ENCODE results near the gene SCUBE2.

SCUBE2 gene

DNA sequence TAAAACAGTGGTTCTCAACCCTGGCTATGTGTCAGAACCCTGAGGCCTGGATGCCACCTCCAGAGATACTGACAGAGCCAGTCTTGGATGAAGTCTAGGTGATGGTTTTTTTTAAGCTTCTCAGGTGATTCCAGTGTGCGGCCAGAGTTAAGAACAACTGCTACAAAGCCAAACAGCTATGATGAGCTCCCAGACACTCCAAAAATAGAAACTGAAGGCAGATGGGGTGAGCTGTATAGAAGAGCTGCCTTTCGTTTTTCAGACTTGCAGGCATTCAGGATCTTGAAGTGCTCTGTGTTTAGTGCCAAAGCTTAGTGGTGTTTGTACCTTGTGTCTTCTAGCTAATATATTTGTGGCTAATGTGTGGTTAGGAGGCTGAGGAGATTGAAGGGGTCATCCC is 14.2 kb downstream of the SCUBE2 start (continued):
- TF ChIP-seq, protein P1, sequence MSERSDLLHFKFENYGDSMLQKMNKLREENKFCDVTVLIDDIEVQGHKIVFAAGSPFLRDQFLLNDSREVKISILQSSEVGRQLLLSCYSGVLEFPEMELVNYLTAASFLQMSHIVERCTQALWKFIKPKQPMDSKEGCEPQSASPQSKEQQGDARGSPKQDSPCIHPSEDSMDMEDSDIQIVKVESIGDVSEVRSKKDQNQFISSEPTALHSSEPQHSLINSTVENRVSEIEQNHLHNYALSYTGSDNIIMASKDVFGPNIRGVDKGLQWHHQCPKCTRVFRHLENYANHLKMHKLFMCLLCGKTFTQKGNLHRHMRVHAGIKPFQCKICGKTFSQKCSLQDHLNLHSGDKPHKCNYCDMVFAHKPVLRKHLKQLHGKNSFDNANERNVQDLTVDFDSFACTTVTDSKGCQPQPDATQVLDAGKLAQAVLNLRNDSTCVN (tag by site-specific recombination; optimal IDR thresholded peaks at IDR 0.05) = no peak
- TF ChIP-seq ZNF391 (tag by site-specific recombination; IDR thresholded peaks at IDR 0.05; ENCODE audit: borderline replicate concordance, low read depth) (no peak), ZNF514 (tag by site-specific recombination; IDR thresholded peaks at IDR 0.05) (no peak)

DNA sequence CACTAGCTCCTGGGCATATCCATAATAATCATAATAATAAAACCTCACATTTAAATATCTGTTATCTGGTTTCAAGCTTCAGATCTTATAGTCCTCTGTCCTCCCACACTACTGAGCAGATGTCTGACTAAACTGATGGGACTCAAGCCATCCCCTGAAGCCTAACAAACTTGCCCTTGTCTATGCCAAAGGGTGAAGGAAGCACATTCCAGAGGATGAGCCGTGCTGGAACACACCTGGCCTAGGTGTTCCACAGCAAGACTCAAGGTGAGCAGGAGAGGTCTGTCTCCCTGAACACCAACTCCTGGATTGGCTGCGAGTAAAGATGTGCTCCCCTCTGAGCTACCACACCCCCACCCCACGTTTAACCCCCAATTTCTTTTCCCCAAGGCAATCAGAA is 14.7 kb downstream of the SCUBE2 start:
- Histone ChIP-seq H3K27ac (ENCODE audit: extremely low read depth, low read depth, low read length) (no peak overlapping the region), H3K9me3 (ENCODE audit: control insufficient read depth, insufficient read depth, low read depth, low read length) (no peaks in the 10 kb centered on the region), H3K36me3 (ENCODE audit: control insufficient read depth in 2 of 2, insufficient read depth in 1 of 2, low read length in 2 of 2) (no peaks in the 10 kb centered on the region), H3K4me1 (ENCODE audit: control insufficient read depth, insufficient read depth, low read length) (no peaks in the 10 kb centered on the region), H3K4me3 (ENCODE audit: low read depth, low read length) (no peak overlapping the region)
- TF ChIP-seq MZF1 (tag by site-specific recombination; IDR thresholded peaks at IDR 0.05; ENCODE audit: borderline replicate concordance) = no peak
- no peak for TF ChIP-seq ZNF239 (tag by site-specific recombination; IDR thresholded peaks at IDR 0.05)
- TF ChIP-seq ZNF707 (tag by site-specific recombination; IDR thresholded peaks at IDR 0.05) = no peak
- TF ChIP-seq, protein P2, sequence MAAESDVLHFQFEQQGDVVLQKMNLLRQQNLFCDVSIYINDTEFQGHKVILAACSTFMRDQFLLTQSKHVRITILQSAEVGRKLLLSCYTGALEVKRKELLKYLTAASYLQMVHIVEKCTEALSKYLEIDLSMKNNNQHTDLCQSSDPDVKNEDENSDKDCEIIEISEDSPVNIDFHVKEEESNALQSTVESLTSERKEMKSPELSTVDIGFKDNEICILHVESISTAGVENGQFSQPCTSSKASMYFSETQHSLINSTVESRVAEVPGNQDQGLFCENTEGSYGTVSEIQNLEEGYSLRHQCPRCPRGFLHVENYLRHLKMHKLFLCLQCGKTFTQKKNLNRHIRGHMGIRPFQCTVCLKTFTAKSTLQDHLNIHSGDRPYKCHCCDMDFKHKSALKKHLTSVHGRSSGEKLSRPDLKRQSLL (tag by site-specific recombination; IDR thresholded peaks at IDR 0.05) = no peak
- no peak for TF ChIP-seq ZNF24 (tag by site-specific recombination; IDR thresholded peaks at IDR 0.05)
- TF ChIP-seq, protein P3, sequence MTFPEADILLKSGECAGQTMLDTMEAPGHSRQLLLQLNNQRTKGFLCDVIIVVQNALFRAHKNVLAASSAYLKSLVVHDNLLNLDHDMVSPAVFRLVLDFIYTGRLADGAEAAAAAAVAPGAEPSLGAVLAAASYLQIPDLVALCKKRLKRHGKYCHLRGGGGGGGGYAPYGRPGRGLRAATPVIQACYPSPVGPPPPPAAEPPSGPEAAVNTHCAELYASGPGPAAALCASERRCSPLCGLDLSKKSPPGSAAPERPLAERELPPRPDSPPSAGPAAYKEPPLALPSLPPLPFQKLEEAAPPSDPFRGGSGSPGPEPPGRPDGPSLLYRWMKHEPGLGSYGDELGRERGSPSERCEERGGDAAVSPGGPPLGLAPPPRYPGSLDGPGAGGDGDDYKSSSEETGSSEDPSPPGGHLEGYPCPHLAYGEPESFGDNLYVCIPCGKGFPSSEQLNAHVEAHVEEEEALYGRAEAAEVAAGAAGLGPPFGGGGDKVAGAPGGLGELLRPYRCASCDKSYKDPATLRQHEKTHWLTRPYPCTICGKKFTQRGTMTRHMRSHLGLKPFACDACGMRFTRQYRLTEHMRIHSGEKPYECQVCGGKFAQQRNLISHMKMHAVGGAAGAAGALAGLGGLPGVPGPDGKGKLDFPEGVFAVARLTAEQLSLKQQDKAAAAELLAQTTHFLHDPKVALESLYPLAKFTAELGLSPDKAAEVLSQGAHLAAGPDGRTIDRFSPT (tag by site-specific recombination; IDR thresholded peaks at IDR 0.05) = no peak
- no peak for TF ChIP-seq ZNF596 (tag by site-specific recombination; IDR thresholded peaks at IDR 0.05)
- TF ChIP-seq BCL11B (tag by site-specific recombination; IDR thresholded peaks at IDR 0.05; ENCODE audit: low read depth) = no peak
- no peak for TF ChIP-seq ZNF768 (tag by site-specific recombination; IDR thresholded peaks at IDR 0.05)
- TF ChIP-seq, protein P4, sequence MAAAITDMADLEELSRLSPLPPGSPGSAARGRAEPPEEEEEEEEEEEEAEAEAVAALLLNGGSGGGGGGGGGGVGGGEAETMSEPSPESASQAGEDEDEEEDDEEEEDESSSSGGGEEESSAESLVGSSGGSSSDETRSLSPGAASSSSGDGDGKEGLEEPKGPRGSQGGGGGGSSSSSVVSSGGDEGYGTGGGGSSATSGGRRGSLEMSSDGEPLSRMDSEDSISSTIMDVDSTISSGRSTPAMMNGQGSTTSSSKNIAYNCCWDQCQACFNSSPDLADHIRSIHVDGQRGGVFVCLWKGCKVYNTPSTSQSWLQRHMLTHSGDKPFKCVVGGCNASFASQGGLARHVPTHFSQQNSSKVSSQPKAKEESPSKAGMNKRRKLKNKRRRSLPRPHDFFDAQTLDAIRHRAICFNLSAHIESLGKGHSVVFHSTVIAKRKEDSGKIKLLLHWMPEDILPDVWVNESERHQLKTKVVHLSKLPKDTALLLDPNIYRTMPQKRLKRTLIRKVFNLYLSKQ (tag by site-specific recombination; IDR thresholded peaks at IDR 0.05; ENCODE audit: borderline replicate concordance) = no peak
- TF ChIP-seq ZNF10 (tag by site-specific recombination; IDR thresholded peaks at IDR 0.05) = no peak
- TF ChIP-seq ZNF830 (tag by site-specific recombination; IDR thresholded peaks at IDR 0.05; ENCODE audit: low read depth) = no peak
- TF ChIP-seq GLIS1 (tag by site-specific recombination; IDR thresholded peaks at IDR 0.05) = no peak
- TF ChIP-seq ZNF138 (tag by site-specific recombination; IDR thresholded peaks at IDR 0.05; ENCODE audit: borderline replicate concordance) = no peak
- POLR2A ChIA-PET = no interaction called here
- CTCF ChIA-PET = interaction anchor here (0.5 to 1.7 kb wide), 8 partner anchors 13 to 1057 kb away, joined by 3 to 6 read pairs (median 3); no protein-coding TSS in a partner anchor

DNA sequence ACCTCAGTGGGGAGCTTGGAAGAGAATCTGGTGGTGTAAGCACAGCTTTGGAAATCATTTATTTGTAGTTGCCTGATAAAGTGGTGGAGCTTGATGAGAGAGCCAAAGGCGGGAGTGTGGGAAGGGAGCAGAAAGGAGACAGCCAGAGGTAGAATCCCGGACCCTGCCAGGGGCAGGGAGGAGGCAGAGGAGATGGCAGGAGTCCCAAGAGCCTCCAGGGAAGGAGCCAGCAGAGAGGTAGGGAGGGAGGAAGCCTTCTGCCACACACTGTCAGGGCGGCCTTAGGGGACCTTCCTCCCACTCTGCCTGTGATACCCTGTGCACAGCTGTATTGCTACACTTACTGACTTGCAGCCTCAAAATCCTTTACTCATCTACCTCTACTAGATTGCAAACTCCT is 15.4 kb downstream of the SCUBE2 start:
- H3K4me1 ChIP-seq (ENCODE audit: control insufficient read depth, insufficient read depth, low read length) = no peaks in the 10 kb centered on the region
- H3K27ac ChIP-seq (ENCODE audit: extremely low read depth, low read depth, low read length) = no peak overlapping the region
- H3K9me3 ChIP-seq (ENCODE audit: control insufficient read depth, insufficient read depth, low read depth, low read length) = no peaks in the 10 kb centered on the region
- no peaks in the 10 kb centered on the region for H3K36me3 ChIP-seq (ENCODE audit: control insufficient read depth in 2 of 2, insufficient read depth in 1 of 2, low read length in 2 of 2)
- TF ChIP-seq ZNF140 (tag by site-specific recombination; IDR thresholded peaks at IDR 0.05) = no peak
- POLR2A ChIA-PET = no interaction called here
- H3K4me3 ChIP-seq (ENCODE audit: low read depth, low read length) = no peak overlapping the region
- CTCF ChIA-PET = interaction anchor here (0.7 to 1.7 kb wide), 5 partner anchors 12 to 1043 kb away, joined by 3 to 6 read pairs (median 4); no protein-coding TSS in a partner anchor
